Nasal cavity respiratory epithelium epithelial cell of viscerocranial mucosa (primary cell): ENCODE data around the gene CELF2. TPM values are rescaled to one million over a fixed set of nuclear protein-coding genes. Genes with fewer than 3 reads are reported as not detected.

Experiments used
- total RNA-seq: library from RNA; depleted of rRNA; stranded (reverse); fragments of >200 nt; gene quantifications from 2 replicates; pipeline ENCODE4 v1.2.3, GENCODE V29; 2014

The CELF2 gene
- total RNA-seq = 4.8 and 5.5 TPM in 2 replicates

DNA sequence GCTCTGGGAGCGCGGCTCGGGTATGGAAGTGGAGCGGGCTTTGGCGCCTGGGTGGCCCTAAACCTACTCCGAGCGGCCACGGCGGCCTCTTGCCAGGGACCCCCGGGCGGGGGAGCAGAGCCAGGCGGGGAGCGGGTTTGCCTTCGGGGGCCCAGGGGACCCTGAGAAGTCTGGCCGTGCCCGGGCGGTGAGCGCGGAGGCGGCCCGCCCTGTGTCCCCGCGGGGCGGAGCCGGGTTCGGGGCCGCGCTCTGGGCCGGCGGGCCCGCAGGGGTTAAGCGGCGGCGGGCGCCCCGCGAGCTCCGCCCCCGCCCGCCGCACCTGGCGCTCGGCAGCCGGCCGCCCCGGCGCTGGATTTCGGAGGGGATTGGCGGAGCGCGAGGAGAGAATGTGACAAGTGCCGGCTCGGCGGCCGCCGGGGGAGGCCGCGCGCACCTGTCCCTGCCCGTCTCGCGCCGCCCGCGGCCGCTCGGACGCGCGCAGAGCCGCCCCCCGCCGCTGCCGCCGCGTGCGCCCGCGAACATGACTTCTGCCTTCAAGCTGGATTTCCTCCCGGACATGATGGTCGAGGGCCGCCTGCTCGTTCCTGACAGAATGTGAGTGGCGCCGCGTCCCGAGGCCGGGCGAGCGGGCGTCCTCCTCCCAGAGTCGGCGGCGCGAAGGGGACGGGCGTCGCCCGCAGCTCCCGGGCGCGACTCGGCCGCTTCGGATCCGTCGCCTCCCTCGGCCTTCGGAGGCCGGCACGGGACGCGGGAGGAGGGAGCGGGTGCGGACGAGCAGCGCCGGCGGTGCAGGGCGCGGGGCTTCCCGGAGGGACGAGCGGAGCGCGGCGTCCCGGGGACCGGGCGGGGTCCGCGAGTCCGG is at the start of gene CELF2:
Gene CELF2 (plus strand): TSS at position 303 of the 862 bp plus-strand sequence. CDS start 218 bp downstream, at position 521.

